CD4-positive, CD25-positive, alpha-beta regulatory T cell (primary cell): Measurements from ENCODE around the gene NEK11. TPM values are rescaled to one million over a fixed set of nuclear protein-coding genes. Genes with fewer than 3 reads are reported as not detected.

Experiments used
- ATAC-seq, 2 donors: fragments of 150-1000 bp; cut with Tn5 transposase; one replicate each; pipeline ENCODE4 v1.10.0; 2021; ENCODE audit warnings: low read depth in 2 of 2, moderate number of reproducible peaks in 2 of 2, moderate library complexity in 1 of 2
- DNase-seq, 3 donors: peaks; one replicate each; pipeline versions ENCODE4 v3.0.0 to v3.0.0-alpha.2; 2012 to 2022; ENCODE audit warnings: mixed read lengths in 1 of 3
- H3K27ac ChIP-seq: one replicate; pipeline ENCODE4 v1.7.0; 2013; ENCODE audit warnings: mild to moderate bottlenecking, low read length; ENCODE audit not compliant: insufficient read depth, poor library complexity, severe bottlenecking
- H3K27me3 ChIP-seq: one replicate; pipeline ENCODE4 v1.7.0; 2013; ENCODE audit warnings: low read length; ENCODE audit not compliant: control insufficient read depth, insufficient read depth
- H3K36me3 ChIP-seq: one replicate; pipeline ENCODE4 v1.7.0; 2013; ENCODE audit warnings: mild to moderate bottlenecking, low read length, moderate library complexity; ENCODE audit not compliant: control insufficient read depth, insufficient read depth
- H3K4me1 ChIP-seq: 2 replicates; pipeline ENCODE4 v1.7.0; 2013; ENCODE audit warnings: mild to moderate bottlenecking, low read length; ENCODE audit not compliant: insufficient read depth, control insufficient read depth, poor library complexity, severe bottlenecking
- H3K4me3 ChIP-seq: one replicate; pipeline ENCODE4 v1.7.0; 2013; ENCODE audit warnings: low read depth, mild to moderate bottlenecking, low read length, moderate library complexity
- H3K9me3 ChIP-seq, 2 experiments: 1 replicate in 1 of 2; 2 replicates in 1 of 2; pipeline ENCODE4 v1.7.0; 2013; ENCODE audit warnings: low read length in 2 of 2, mild to moderate bottlenecking in 1 of 2, moderate library complexity in 1 of 2; ENCODE audit not compliant: control insufficient read depth in 2 of 2
- H3K27ac Mint-ChIP-seq, 3 donors: one replicate each; pipeline ENCODE4 v1.8.0; 2020 to 2022; ENCODE audit warnings: mild to moderate bottlenecking in 3 of 3, mixed read lengths in 3 of 3, moderate library complexity in 2 of 3
- H3K27me3 Mint-ChIP-seq: one replicate; pipeline ENCODE4 v1.8.0; 2022; ENCODE audit warnings: mild to moderate bottlenecking, mixed read lengths
- H3K36me3 Mint-ChIP-seq: one replicate; pipeline ENCODE4 v1.8.0; 2020; ENCODE audit warnings: mixed read lengths
- H3K4me1 Mint-ChIP-seq, 4 donors: one replicate each; pipeline ENCODE4 v1.8.0; 2020 to 2022; ENCODE audit warnings: mixed read lengths in 4 of 4, mild to moderate bottlenecking in 1 of 4
- H3K4me3 Mint-ChIP-seq, 4 donors: one replicate each; pipeline ENCODE4 v1.8.0; 2020 to 2022; ENCODE audit warnings: mild to moderate bottlenecking in 4 of 4, mixed read lengths in 4 of 4, moderate library complexity in 3 of 4
- H3K9me3 Mint-ChIP-seq, 7 donors: one replicate each; pipeline ENCODE4 v1.8.0; 2020 to 2022; ENCODE audit warnings: mixed read lengths in 7 of 7, mild to moderate bottlenecking in 3 of 7, moderate library complexity in 2 of 7
- polyA plus RNA-seq, 4 donors: library from polyadenylated mRNA; unstranded; fragments of 300-500 nt; fragmentation: Illumina TruSeq; gene quantifications; one replicate each; pipeline ENCODE4 v1.2.3, GENCODE V29; 2021
- total RNA-seq: library from RNA; stranded (reverse); gene quantifications from one replicate; pipeline ENCODE4 v1.2.3, GENCODE V29; 2022

The NEK11 gene
- total and polyA plus RNA-seq, 5 donors from 2014 or later: 1.1 to 3.3 (median 1.7) TPM

GRCh38 chr3:131283862-131284261, 257.2 kb downstream of the NEK11 start:
- Histone ChIP-seq H3K4me1 (no peaks in the 10 kb centered on the region), H3K36me3 (no peaks in the 10 kb centered on the region), H3K9me3 (no peaks in the 10 kb centered on the region), H3K27me3 (no peaks in the 10 kb centered on the region), H3K4me3 (no peak overlapping the region), H3K27ac (no peak overlapping the region)
- ATAC-seq (no peak), DNase-seq (no peak)
- Mint-ChIP-seq H3K36me3 (no peaks in the 10 kb centered on the region), H3K4me1 (no peaks in the 10 kb centered on the region), H3K27ac (no peak overlapping the region), H3K27me3 (peaks cover 4% of the 10 kb centered on the region), H3K4me3 (no peak overlapping the region), H3K9me3 (peaks cover 0 to 1% (median 0%) of the 10 kb centered on the region in 7 donors)

- H3K27me3 Mint-ChIP-seq: peaks cover 4% of the 10 kb centered on the region
- no peaks in the 10 kb centered on the region for H3K36me3 Mint-ChIP-seq
- H3K9me3 Mint-ChIP-seq: peaks cover 0 to 4% (median 0%) of the 10 kb centered on the region in 7 donors
- ATAC-seq (no peak), DNase-seq (no peak)
- Histone ChIP-seq H3K36me3 (no peaks in the 10 kb centered on the region), H3K4me1 (no peaks in the 10 kb centered on the region), H3K4me3 (no peak overlapping the region), H3K27ac (no peak overlapping the region), H3K9me3 (no peaks in the 10 kb centered on the region), H3K27me3 (no peaks in the 10 kb centered on the region)
- no peak overlapping the region for H3K27ac Mint-ChIP-seq
- no peaks in the 10 kb centered on the region for H3K4me1 Mint-ChIP-seq
- H3K4me3 Mint-ChIP-seq: no peak overlapping the region
Measured at GRCh38 chr3:131284302-131284701, 257.6 kb downstream of the NEK11 start.

- no peaks in the 10 kb centered on the region for H3K36me3 ChIP-seq
- Mint-ChIP-seq H3K36me3 (no peaks in the 10 kb centered on the region), H3K27ac (no peak overlapping the region), H3K4me1 (no peaks in the 10 kb centered on the region), H3K4me3 (no peak overlapping the region), H3K27me3 (peaks cover 4% of the 10 kb centered on the region), H3K9me3 (peaks cover 0 to 4% (median 0%) of the 10 kb centered on the region in 7 donors)
- no peaks in the 10 kb centered on the region for H3K27me3 ChIP-seq
- ATAC-seq (no peak), DNase-seq (no peak)
- H3K4me1 ChIP-seq: no peaks in the 10 kb centered on the region
- no peak overlapping the region for H3K4me3 ChIP-seq
- no peak overlapping the region for H3K27ac ChIP-seq
- no peaks in the 10 kb centered on the region for H3K9me3 ChIP-seq
Measured at GRCh38 chr3:131285456-131285855, 258.8 kb downstream of the NEK11 start.

GRCh38 chr3:131299836-131300235, 273.2 kb downstream of the NEK11 start:
- Histone ChIP-seq H3K27ac (no peak overlapping the region), H3K4me1 (no peaks in the 10 kb centered on the region), H3K4me3 (no peak overlapping the region), H3K9me3 (no peaks in the 10 kb centered on the region), H3K36me3 (no peaks in the 10 kb centered on the region), H3K27me3 (peaks cover 2% of the 10 kb centered on the region)
- Mint-ChIP-seq H3K4me1 (no peaks in the 10 kb centered on the region), H3K4me3 (no peak overlapping the region), H3K36me3 (no peaks in the 10 kb centered on the region), H3K27me3 (no peaks in the 10 kb centered on the region), H3K9me3 (peaks cover 0 to 9% (median 4%) of the 10 kb centered on the region in 7 donors), H3K27ac (no peak overlapping the region)
- DNase-seq (no peak), ATAC-seq (no peak)

GRCh38 chr3:131303848-131304247, 277.2 kb downstream of the NEK11 start:
- Mint-ChIP-seq H3K4me3 (no peak overlapping the region), H3K9me3 (peaks cover 0 to 10% (median 4%) of the 10 kb centered on the region in 7 donors), H3K27ac (no peak overlapping the region), H3K27me3 (peaks cover 5% of the 10 kb centered on the region), H3K36me3 (no peaks in the 10 kb centered on the region), H3K4me1 (no peaks in the 10 kb centered on the region)
- no peak for ATAC-seq
- Histone ChIP-seq H3K36me3 (no peaks in the 10 kb centered on the region), H3K4me3 (no peak overlapping the region), H3K4me1 (no peaks in the 10 kb centered on the region), H3K27ac (no peak overlapping the region), H3K9me3 (no peaks in the 10 kb centered on the region), H3K27me3 (peaks cover 6% of the 10 kb centered on the region)
- DNase-seq: no peak

GRCh38 chr3:131304890-131305289, 278.2 kb downstream of the NEK11 start:
- Mint-ChIP-seq H3K9me3 (peaks cover 0 to 10% (median 2%) of the 10 kb centered on the region in 7 donors), H3K36me3 (no peaks in the 10 kb centered on the region), H3K4me3 (no peak overlapping the region), H3K27me3 (peaks cover 5% of the 10 kb centered on the region), H3K4me1 (no peaks in the 10 kb centered on the region), H3K27ac (no peak overlapping the region)
- H3K4me3 ChIP-seq: no peak overlapping the region
- no peaks in the 10 kb centered on the region for H3K9me3 ChIP-seq
- peaks cover 4% of the 10 kb centered on the region for H3K27me3 ChIP-seq
- no peaks in the 10 kb centered on the region for H3K4me1 ChIP-seq
- no peak overlapping the region for H3K27ac ChIP-seq
- ATAC-seq (no peak), DNase-seq (no peak)
- H3K36me3 ChIP-seq: no peaks in the 10 kb centered on the region

- no peak for DNase-seq
- Mint-ChIP-seq H3K4me3 (no peak overlapping the region), H3K27ac (no peak overlapping the region), H3K27me3 (peaks cover 5% of the 10 kb centered on the region), H3K36me3 (no peaks in the 10 kb centered on the region), H3K9me3 (peaks cover 0 to 10% (median 1%) of the 10 kb centered on the region in 7 donors), H3K4me1 (no peaks in the 10 kb centered on the region)
- no peaks in the 10 kb centered on the region for H3K36me3 ChIP-seq
- H3K27me3 ChIP-seq: peaks cover 4% of the 10 kb centered on the region
- H3K4me1 ChIP-seq: no peaks in the 10 kb centered on the region
- H3K9me3 ChIP-seq: no peaks in the 10 kb centered on the region
- no peak overlapping the region for H3K4me3 ChIP-seq
- ATAC-seq: no peak
- no peak overlapping the region for H3K27ac ChIP-seq
Measured at GRCh38 chr3:131306242-131306641, 279.6 kb downstream of the NEK11 start.

- Mint-ChIP-seq H3K4me1 (no peaks in the 10 kb centered on the region), H3K36me3 (no peaks in the 10 kb centered on the region), H3K27ac (no peak overlapping the region), H3K4me3 (no peak overlapping the region), H3K27me3 (no peaks in the 10 kb centered on the region), H3K9me3 (peaks cover 0 to 7% (median 0%) of the 10 kb centered on the region in 7 donors)
- H3K36me3 ChIP-seq: no peaks in the 10 kb centered on the region
- no peaks in the 10 kb centered on the region for H3K9me3 ChIP-seq
- no peak overlapping the region for H3K27ac ChIP-seq
- no peaks in the 10 kb centered on the region for H3K4me1 ChIP-seq
- peaks cover 2% of the 10 kb centered on the region for H3K27me3 ChIP-seq
- H3K4me3 ChIP-seq: no peak overlapping the region
- no peak for DNase-seq
- no peak for ATAC-seq
Measured at GRCh38 chr3:131314318-131314717, 287.6 kb downstream of the NEK11 start.
